Gastrocnemius medialis (tissue), 4 donors: Measurements from ENCODE around the gene SRF. TPM values are rescaled to one million over a fixed set of nuclear protein-coding genes. Genes with fewer than 3 reads are reported as not detected.

ENCODE experiments used
- ATAC-seq, 2 donors: fragments of 150-250 bp; one replicate each; pipeline ENCODE4 v1.9.1; 2016
- DNase-seq, 2 donors: peaks; one replicate each; pipeline ENCODE4 v3.0.0-alpha.2; 2019
- H3K27ac ChIP-seq, 4 donors: fragments of 200-600 bp; sonication (generic); 1 replicate in 1 of 4; 2 replicates in 3 of 4; pipeline ENCODE4 v1.5.1; 2016 to 2018; ENCODE audit warnings: mild to moderate bottlenecking in 2 of 4, moderate library complexity in 1 of 4
- H3K27me3 ChIP-seq, 3 donors: fragments of 200-600 bp; sonication (generic) in 2 of 3; 1 replicate in 1 of 3; 2 replicates in 2 of 3; pipeline versions ENCODE4 v1.5.1 to v1.6.0; 2016 to 2019; ENCODE audit warnings: mild to moderate bottlenecking in 1 of 3, moderate library complexity in 1 of 3
- H3K36me3 ChIP-seq, 2 donors: fragments of 200-600 bp; sonication (generic) in 1 of 2; one replicate each; pipeline ENCODE4 v1.5.1; 2017 to 2018
- H3K4me1 ChIP-seq, 2 donors: fragments of 200-600 bp; sonication (generic) in 1 of 2; one replicate each; pipeline ENCODE4 v1.5.1; 2016 to 2017; ENCODE audit warnings: mild to moderate bottlenecking in 2 of 2
- H3K4me3 ChIP-seq, 4 donors: fragments of 200-600 bp; sonication (generic) in 3 of 4; 1 replicate in 1 of 4; 2 replicates in 3 of 4; pipeline ENCODE4 v1.5.1; 2016 to 2019; ENCODE audit warnings: mild to moderate bottlenecking in 2 of 4
- H3K9me3 ChIP-seq, 3 donors: fragments of 200-600 bp; sonication (generic) in 2 of 3; 1 replicate in 1 of 3; 2 replicates in 2 of 3; pipeline ENCODE4 v1.5.1; 2016 to 2019
- CTCF ChIP-seq, 5 experiments: fragments of 450-650 bp in 3 of 5; fragments of 200-600 bp in 2 of 5; sonication (generic) in 2 of 5; IDR thresholded peaks in 4 of 5; conservative IDR thresholded peaks in 1 of 5; 1 replicate in 4 of 5; 2 replicates in 1 of 5; pipeline ENCODE4 v1.5.1; 2016 to 2019; ENCODE audit warnings: antibody characterized with exemption in 5 of 5, mild to moderate bottlenecking in 3 of 5, moderate library complexity in 3 of 5
- POLR2A ChIP-seq, 2 donors: fragments of 450-650 bp; IDR thresholded peaks; one replicate each; pipeline ENCODE4 v1.6.1; 2017; ENCODE audit warnings: antibody characterized with exemption in 2 of 2, mild to moderate bottlenecking in 2 of 2, moderate library complexity in 2 of 2
- in situ Hi-C, 4 donors: fragments of 200-750 bp; cut with MboI; loops; one replicate each; pipeline versions ENCODE4 v1.15.0 to v1.8.0; 2017; ENCODE audit warnings: low sequenced_read_pairs in 4 of 4
- intact Hi-C: fragments of 100-400 bp; cut with DNase I; formaldehyde crosslinking; loops from one replicate; pipeline ENCODE4 v1.15.1; 2023; ENCODE audit warnings: low total_unique reads
- total RNA-seq, 4 donors: library from RNA; depleted of rRNA; stranded (reverse); fragments of >200 nt; gene quantifications; one replicate each; pipeline versions ENCODE4 v1.1.0 to v1.2.3, GENCODE V29; 2016

SRF gene
- total RNA-seq, 4 donors from 2014 or later: 35.2 to 54.7 (median 44.9) TPM

- in situ Hi-C loops: no loop called here
- Histone ChIP-seq H3K4me3 (no peak overlapping the region), H3K27me3 (no peaks in the 10 kb centered on the region), H3K9me3 (no peaks in the 10 kb centered on the region), H3K27ac (no peak overlapping the region), H3K4me1 (peaks cover 10 to 15% of the 10 kb centered on the region in 2 donors), H3K36me3 (peaks cover 0 to 59% of the 10 kb centered on the region in 2 donors)
- TF ChIP-seq POLR2A (IDR thresholded peaks at IDR 0.05) (no peak), CTCF (IDR thresholded peaks at IDR 0.05 in 4 of 5, conservative IDR thresholded peaks at IDR 0.05 in 1 of 5) (no peak)
- ATAC-seq: no peak
- no peak for DNase-seq
- intact Hi-C loops: no loop called here
Measured at GRCh38 chr6:43186706-43187105, 15.6 kb downstream of the SRF start.

GRCh38 chr6:43187821-43188220 lies 16.8 kb downstream of the SRF start:
- H3K9me3 ChIP-seq: no peaks in the 10 kb centered on the region
- H3K36me3 ChIP-seq: peaks cover 0 to 61% of the 10 kb centered on the region in 2 donors
- DNase-seq (no peak), ATAC-seq (no peak)
- H3K27me3 ChIP-seq: no peaks in the 10 kb centered on the region
- in situ Hi-C loops (no loop called here), intact Hi-C loops (no loop called here)
- H3K4me1 ChIP-seq: peaks cover 6 to 11% of the 10 kb centered on the region in 2 donors
- H3K4me3 ChIP-seq: no peak overlapping the region
- H3K27ac ChIP-seq: no peak overlapping the region
- TF ChIP-seq CTCF (IDR thresholded peaks at IDR 0.05 in 4 of 5, conservative IDR thresholded peaks at IDR 0.05 in 1 of 5) (no peak), POLR2A (IDR thresholded peaks at IDR 0.05) (no peak)

- Histone ChIP-seq H3K27me3 (no peaks in the 10 kb centered on the region), H3K4me1 (peaks cover 0 to 4% of the 10 kb centered on the region in 2 donors), H3K36me3 (peaks cover 0 to 67% of the 10 kb centered on the region in 2 donors), H3K9me3 (no peaks in the 10 kb centered on the region), H3K27ac (no peak overlapping the region), H3K4me3 (no peak overlapping the region)
- in situ Hi-C loops (no loop called here), intact Hi-C loops (no loop called here)
- no peak for ATAC-seq
- no peak for DNase-seq
- TF ChIP-seq POLR2A (IDR thresholded peaks at IDR 0.05): no peak
- no peak for TF ChIP-seq CTCF (IDR thresholded peaks at IDR 0.05 in 4 of 5, conservative IDR thresholded peaks at IDR 0.05 in 1 of 5)
Measured at GRCh38 chr6:43188426-43188825, 17.4 kb downstream of the SRF start.

- no peaks in the 10 kb centered on the region for H3K27me3 ChIP-seq
- no peak for DNase-seq
- no peaks in the 10 kb centered on the region for H3K9me3 ChIP-seq
- no peaks in the 10 kb centered on the region for H3K4me1 ChIP-seq
- peaks cover 0 to 71% of the 10 kb centered on the region in 2 donors for H3K36me3 ChIP-seq
- H3K4me3 ChIP-seq: no peak overlapping the region
- no peak for ATAC-seq
- TF ChIP-seq POLR2A (IDR thresholded peaks at IDR 0.05) (no peak), CTCF (IDR thresholded peaks at IDR 0.05 in 4 of 5, conservative IDR thresholded peaks at IDR 0.05 in 1 of 5) (no peak)
- intact Hi-C loops: no loop called here
- in situ Hi-C loops: no loop called here
- H3K27ac ChIP-seq: no peak overlapping the region
Measured at GRCh38 chr6:43189776-43190304, 18.8 kb downstream of the SRF start.

GRCh38 chr6:43192911-43193310 lies 21.8 kb downstream of the SRF start:
- no peaks in the 10 kb centered on the region for H3K4me1 ChIP-seq
- TF ChIP-seq CTCF (IDR thresholded peaks at IDR 0.05 in 4 of 5, conservative IDR thresholded peaks at IDR 0.05 in 1 of 5) (no peak), POLR2A (IDR thresholded peaks at IDR 0.05) (no peak)
- intact Hi-C loops (no loop called here), in situ Hi-C loops (no loop called here)
- no peaks in the 10 kb centered on the region for H3K27me3 ChIP-seq
- no peak overlapping the region for H3K27ac ChIP-seq
- peaks cover 0 to 76% of the 10 kb centered on the region in 2 donors for H3K36me3 ChIP-seq
- DNase-seq (no peak), ATAC-seq (no peak)
- H3K4me3 ChIP-seq: no peak overlapping the region
- H3K9me3 ChIP-seq: no peaks in the 10 kb centered on the region
